ENCODE measurements around the gene IL12RB2. TPM values are rescaled to one million over a fixed set of nuclear protein-coding genes. Genes with fewer than 3 reads are reported as not detected.

IL12RB2 gene
- total RNA-seq, 1 donor from 2014 or later = 0.37 TPM

GRCh38 chr1:67418839-67419586, 111.3 kb downstream of the IL12RB2 start:
- no peak for ATAC-seq
- intact Hi-C loops (cut with micrococcal nuclease) = no loop called here

GRCh38 chr1:67420835-67421492, 113.3 kb downstream of the IL12RB2 start:
- intact Hi-C loops (cut with micrococcal nuclease) = no loop called here
- ATAC-seq = peak; percentile 51
- DNase-seq = no peak

More at GRCh38 chr1:67418839-67419586, 111.3 kb downstream of the IL12RB2 start:
- no peak for DNase-seq

DNA sequence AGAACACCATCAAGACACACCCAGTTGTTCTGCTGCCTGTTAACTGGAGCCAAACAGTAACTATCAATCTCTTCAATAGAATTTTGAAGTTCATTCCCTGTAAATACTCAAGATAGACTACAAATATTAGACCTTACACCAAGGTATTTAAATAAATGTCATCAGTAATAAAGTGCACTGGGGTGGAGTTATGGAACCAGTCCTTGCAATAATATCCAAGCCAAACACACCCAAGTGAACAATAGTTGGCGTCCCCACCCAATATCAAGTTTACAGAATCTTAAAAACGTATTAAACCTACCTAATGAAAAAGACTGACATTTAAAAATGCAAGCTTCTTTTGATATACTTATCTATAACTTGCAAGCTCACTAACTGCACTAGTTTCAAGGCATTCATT, 119.8 kb downstream of the IL12RB2 start:
- DNase-seq (no peak), ATAC-seq (no peak)
- intact Hi-C loops (cut with micrococcal nuclease) = no loop called here

- ATAC-seq = no peak
- DNase-seq = no peak
- intact Hi-C loops (cut with micrococcal nuclease) = no loop called here
Observed at GRCh38 chr1:67427947-67428346, 120.3 kb downstream of the IL12RB2 start.

GRCh38 chr1:67429011-67429527, 121.4 kb downstream of the IL12RB2 start:
- DNase-seq (no peak), ATAC-seq (no peak)
- intact Hi-C loops (cut with micrococcal nuclease) = no loop called here

DNA sequence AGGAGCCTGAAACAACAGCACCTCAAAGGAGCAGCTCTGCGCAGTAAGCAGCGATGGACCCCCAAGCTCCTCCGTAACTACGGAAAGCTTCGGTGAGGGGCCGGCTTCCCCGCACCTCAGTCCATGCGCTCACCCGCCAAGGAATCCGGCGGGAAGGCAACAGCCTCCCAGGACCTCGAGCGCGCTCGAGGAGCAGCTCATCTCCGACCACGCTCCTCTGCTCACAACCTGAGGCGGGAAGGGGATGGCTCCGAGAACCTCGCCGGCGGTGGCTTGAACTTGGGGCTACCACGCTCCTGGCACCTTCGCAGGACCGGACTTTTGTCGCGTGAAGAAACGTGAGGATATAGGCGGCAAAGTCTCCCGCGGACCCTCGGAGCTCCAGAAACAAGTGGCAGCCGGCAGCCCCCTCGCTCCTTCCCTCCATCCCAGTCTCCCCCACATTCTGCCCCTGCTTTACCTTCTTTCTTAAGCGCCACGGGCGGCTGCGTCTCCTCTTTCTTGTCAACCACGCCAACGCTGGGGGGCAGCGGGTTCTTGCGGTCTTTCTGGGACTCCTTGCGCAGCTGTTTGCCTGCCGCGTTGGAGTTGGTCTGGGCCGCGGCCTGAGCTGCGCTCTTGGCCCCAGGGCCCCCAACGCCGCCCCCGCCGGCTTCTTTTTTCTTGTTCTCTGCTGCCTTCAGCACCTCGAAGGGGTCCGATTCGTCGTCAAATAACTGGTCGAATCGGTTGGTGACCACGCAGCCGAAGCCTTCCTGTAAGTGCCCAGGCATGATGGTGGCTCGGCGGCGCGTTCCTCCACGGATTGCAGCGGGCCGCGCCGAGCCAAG, 122.1 kb downstream of the IL12RB2 start:
- intact Hi-C loops (cut with micrococcal nuclease) = no loop called here
- peak; percentile 26 for ATAC-seq
- DNase-seq = peak; percentile 40

DNA sequence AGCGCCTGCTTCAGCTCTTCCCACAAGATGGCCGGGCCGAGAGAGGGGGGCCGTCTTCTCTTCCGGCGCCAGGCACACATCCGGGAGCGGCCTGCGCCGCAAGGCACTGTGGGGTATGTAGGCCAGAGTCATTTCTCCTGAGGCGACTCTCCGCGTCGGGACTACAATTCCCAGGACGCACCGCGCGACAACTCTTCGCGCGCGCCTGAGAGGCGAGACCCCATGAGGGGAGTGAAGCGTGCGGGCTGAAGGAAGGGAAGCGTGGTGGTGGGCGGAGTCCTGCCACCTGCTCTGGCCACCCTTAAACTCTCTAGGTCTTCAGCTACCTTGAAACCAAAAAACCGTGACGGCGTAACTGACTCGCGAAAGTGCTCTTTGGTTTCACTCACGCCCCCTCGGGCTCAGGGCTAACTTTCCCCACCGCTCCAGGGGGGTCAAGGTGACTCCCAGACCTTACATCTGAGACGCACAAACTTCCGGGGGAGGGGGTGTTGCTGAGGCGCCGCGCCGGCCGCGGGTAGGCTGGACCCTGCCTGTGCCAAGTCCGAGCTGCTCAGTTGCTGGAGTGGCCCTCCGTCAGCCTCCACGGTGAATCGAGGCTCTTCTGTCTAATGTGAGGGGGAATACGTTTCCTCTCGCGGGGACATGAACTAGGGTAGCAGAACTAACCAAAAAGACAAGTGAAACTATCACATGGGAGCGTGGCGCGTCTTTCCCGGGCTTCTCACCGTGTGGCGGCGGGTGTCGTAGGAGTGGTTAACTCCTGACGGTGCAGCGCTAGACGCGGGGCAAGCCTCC, 122.9 kb downstream of the IL12RB2 start, which contains the start of gene SERBP1:
SERBP1 (minus strand) TSS at position 45 of the 798 bp plus-strand sequence. CDS start 102 bp downstream, outside the sequence.
- intact Hi-C loops (cut with micrococcal nuclease) = no loop called here
- DNase-seq = peak; percentile 98
- peak; percentile 97 for ATAC-seq

DNA sequence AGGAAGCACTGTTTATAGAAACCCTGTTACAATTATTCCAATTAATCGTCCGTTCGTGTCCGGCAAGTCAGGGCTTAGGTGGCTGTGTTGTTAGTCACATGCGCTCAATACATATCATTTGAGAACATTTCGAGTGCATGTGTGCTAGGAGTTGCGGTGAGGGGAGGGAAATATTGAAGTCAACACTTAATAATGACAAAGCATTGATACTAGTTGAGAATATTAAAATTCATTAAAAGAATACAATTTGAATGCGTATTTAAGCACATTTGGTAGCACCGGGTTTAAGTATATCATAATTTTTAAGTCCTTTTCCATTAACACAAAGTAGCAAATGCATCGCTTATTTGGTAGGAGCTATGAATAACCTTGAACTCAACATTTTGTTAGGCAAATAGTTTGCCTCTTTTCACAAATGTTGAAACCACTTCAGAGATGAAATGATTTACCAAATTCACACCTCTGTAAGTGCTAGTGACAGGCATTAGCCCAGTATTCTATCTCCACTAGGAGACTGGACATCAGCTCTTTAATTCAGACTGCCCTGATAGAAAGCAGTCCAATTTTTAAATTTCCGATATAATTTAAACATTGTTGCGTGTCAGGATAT, 123.6 kb downstream of the IL12RB2 start:
- no peak for ATAC-seq
- intact Hi-C loops (cut with micrococcal nuclease) = no loop called here

DNA sequence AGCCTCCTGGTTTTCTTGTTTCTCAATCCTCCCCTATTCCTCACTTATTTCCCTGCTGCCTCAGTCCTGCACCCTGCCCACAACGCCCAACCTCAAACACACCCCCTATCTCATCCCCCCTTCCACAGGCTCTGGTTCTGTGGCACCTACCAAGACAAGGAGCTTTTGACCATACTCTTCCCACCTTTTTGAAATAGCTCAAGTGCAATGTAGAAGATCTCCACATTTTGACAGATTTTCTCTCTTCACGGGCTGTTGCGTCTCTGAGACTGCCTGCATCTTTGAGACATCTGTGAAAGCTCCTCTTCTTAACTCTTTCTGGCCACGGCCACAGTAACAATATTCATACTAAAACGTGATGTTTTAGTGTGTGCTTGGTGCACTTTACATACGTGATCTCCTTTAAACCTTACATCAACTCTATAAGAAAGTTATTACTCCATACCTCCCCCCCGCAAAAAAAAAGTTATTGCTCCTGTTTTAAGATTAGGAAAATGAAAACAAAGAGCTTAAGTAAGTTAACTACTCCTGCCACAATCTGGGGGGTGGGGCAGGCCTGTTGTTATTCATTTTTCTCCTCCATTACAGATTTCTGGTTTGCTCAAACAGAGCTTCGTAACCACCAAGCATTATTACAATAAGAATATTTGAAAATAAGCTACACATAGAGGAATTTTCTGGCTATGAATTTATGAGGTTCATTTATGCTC, 124.4 kb downstream of the IL12RB2 start:
- DNase-seq (no peak), ATAC-seq (no peak)
- intact Hi-C loops (cut with micrococcal nuclease) = no loop called here

More for the DNA sequence above, 123.6 kb downstream of the IL12RB2 start:
- DNase-seq = no peak

DNA sequence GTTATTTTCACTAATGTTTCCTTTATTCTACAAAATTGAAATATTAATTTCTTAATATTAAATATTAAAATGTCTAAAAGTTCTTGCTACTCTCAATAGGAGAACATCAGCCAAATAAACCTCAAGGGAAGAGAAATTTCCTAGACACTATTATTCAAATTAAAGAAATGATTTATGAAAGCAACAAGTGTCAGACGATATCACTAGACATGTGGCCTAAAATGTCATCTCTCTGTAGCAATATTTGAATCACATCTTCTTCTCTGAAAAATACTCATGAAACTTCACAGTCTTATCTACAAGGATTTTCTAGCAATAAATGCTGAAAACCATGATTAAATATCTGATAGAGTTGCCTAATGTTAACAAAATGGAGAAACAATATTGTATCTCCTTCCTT, 125.1 kb downstream of the IL12RB2 start:
- DNase-seq (no peak), ATAC-seq (no peak)
- intact Hi-C loops (cut with micrococcal nuclease) = no loop called here

DNA sequence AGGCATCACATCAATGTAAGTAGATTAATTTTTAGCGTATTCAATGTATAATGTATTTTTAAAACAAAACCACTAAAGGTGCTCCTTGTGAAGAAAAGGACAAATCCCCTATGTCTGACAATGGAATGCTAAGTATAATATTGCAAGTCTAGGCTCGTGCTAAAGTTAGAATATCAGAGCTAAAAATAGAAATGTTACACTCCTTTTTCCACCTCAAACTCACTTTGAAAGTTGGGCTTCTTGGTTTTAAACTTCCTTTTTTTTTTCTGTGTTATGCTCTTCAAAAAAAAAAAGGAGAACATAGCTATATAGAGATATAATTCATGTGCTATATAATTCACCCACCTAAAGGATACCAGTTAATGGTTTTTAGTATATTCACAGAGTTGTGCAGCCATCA, 126.2 kb downstream of the IL12RB2 start:
- ATAC-seq = no peak
- no peak for DNase-seq
- intact Hi-C loops (cut with micrococcal nuclease) = no loop called here

- no peak for ATAC-seq
- intact Hi-C loops (cut with micrococcal nuclease) = no loop called here
- no peak for DNase-seq
Observed at GRCh38 chr1:67434491-67434890, 126.8 kb downstream of the IL12RB2 start.

DNA sequence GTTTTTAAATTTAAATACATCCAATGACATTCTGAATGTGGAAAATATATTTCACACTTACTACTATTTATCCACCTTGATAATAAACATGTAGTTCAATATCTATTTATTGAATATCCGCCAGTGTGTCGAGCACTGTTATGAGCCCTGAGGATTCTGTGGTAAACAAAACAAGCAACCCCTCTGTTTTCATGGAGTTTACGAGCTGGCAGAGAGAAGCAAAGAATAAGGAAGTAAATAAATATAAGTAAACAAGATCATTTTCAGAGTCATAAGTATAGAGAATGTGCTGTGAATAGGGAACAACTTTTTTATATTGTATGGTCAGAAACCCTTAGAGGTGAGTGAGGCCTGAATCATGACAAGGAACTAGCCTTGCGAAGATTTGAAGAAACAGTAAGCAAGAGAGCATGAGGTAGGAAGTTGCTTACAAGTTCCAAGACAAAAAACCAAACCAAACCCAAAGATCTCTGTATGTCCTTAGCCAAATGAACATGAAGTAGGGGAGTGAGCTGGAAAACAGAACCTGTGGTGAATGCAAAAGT, 128.9 kb downstream of the IL12RB2 start:
- no peak for ATAC-seq
- intact Hi-C loops (cut with micrococcal nuclease) = no loop called here
- DNase-seq = no peak

DNA sequence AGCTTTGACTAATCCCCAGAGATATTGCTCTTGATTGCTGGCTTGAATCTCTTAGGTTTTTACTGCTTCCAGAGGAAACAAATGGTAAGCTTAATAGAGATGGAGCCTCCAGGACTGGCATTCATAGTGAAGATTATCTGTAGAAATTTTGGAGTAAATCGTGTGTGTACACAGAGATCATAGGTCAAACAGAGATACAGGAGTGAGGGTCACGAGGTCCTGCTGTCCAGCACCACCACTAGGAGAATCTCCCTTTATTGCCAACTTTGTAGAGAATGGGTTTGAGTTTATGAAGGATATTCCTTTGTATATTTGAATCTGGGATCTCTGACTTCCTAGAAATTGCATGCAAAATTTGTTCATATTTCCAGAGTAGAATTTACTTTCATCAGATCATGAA, 130.3 kb downstream of the IL12RB2 start:
- DNase-seq (no peak), ATAC-seq (no peak)
- intact Hi-C loops (cut with micrococcal nuclease) = no loop called here

GRCh38 chr1:67439277-67440029, 131.8 kb downstream of the IL12RB2 start:
- no peak for DNase-seq
- intact Hi-C loops (cut with micrococcal nuclease) = no loop called here
- ATAC-seq = no peak

GRCh38 chr1:67440339-67440738, 132.7 kb downstream of the IL12RB2 start:
- intact Hi-C loops (cut with micrococcal nuclease) = no loop called here
- DNase-seq (no peak), ATAC-seq (no peak)

- ATAC-seq (peak; percentile 56), DNase-seq (peak; percentile 43)
- intact Hi-C loops (cut with micrococcal nuclease) = no loop called here
Observed at GRCh38 chr1:67441183-67441582, 133.5 kb downstream of the IL12RB2 start.

All from left ventricle myocardium superior (tissue), 1 donor.